Measurements from ENCODE around the gene MAP4K5.

Gene MAP4K5

GRCh38 chr14:50371546-50371945 is 160.8 kb downstream of the MAP4K5 start:
- TF ChIP-seq, protein P1, sequence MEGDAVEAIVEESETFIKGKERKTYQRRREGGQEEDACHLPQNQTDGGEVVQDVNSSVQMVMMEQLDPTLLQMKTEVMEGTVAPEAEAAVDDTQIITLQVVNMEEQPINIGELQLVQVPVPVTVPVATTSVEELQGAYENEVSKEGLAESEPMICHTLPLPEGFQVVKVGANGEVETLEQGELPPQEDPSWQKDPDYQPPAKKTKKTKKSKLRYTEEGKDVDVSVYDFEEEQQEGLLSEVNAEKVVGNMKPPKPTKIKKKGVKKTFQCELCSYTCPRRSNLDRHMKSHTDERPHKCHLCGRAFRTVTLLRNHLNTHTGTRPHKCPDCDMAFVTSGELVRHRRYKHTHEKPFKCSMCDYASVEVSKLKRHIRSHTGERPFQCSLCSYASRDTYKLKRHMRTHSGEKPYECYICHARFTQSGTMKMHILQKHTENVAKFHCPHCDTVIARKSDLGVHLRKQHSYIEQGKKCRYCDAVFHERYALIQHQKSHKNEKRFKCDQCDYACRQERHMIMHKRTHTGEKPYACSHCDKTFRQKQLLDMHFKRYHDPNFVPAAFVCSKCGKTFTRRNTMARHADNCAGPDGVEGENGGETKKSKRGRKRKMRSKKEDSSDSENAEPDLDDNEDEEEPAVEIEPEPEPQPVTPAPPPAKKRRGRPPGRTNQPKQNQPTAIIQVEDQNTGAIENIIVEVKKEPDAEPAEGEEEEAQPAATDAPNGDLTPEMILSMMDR (IDR thresholded peaks at IDR 0.05; ENCODE audit: borderline replicate concordance, insufficient read depth, low read depth, low read length), result no peak
- no peak overlapping the region for H3K4me3 ChIP-seq (ENCODE audit: low read depth, low read length)

All from GM12875 (cell line).